Stomach (tissue), 4 donors: ENCODE data around the gene SLC35F5.
"Not testable (repeated sequence)": the region's sequence is repeated elsewhere in the genome, so short reads cannot be mapped to it uniquely, and the experiment has no call there.

Experiments
- CTCF ChIP-seq, 7 experiments: fragments of 450-650 bp in 4 of 7; fragments of 200-600 bp in 3 of 7; sonication (generic) in 3 of 7; IDR thresholded peaks; one replicate each; pipeline ENCODE4 v1.5.1; 2016 to 2019; ENCODE audit warnings: antibody characterized with exemption in 7 of 7, control low read depth in 2 of 7, mild to moderate bottlenecking in 1 of 7
- POLR2AphosphoS5 ChIP-seq, 3 donors: sonication (generic); formaldehyde crosslinking; IDR thresholded peaks; one replicate each; pipeline ENCODE4 v1.6.1; 2016; ENCODE audit warnings: antibody characterized with exemption in 3 of 3

GRCh38 chr2:113664761-113665533 lies 91.5 kb downstream of the SLC35F5 start:
- TF ChIP-seq POLR2AphosphoS5, CTCF (IDR thresholded peaks at IDR 0.05): not testable (repeated sequence)
